H9 (cell line): ENCODE results near the gene MTA3. TPM values are rescaled to one million over a fixed set of nuclear protein-coding genes. Genes with fewer than 3 reads are reported as not detected.
A peak's percentile ranks its signal among the peaks of the same experiment; 100 is the strongest.

Source experiments
- DNase-seq: peaks from one replicate; pipeline ENCODE4 v3.0.0-alpha.2; 2017
- H2AFZ ChIP-seq: one replicate; pipeline ENCODE4 v1.6.1; 2013; ENCODE audit warnings: mild to moderate bottlenecking, low read length, control low read depth, moderate library complexity
- H2AK5ac ChIP-seq: 2 replicates; pipeline ENCODE4 v1.6.1; 2013; ENCODE audit warnings: low read length, control low read depth, mixed read lengths; ENCODE audit not compliant: insufficient read length
- H2BK120ac ChIP-seq: one replicate; pipeline ENCODE4 v1.6.1; 2013; ENCODE audit warnings: low read depth, mild to moderate bottlenecking, low read length, control low read depth, inconsistent platforms; ENCODE audit not compliant: poor library complexity, severe bottlenecking
- H2BK12ac ChIP-seq: 2 replicates; pipeline ENCODE4 v1.6.1; 2013; ENCODE audit warnings: low read length, control low read depth, mixed read lengths, low read depth; ENCODE audit not compliant: insufficient read length
- H2BK15ac ChIP-seq: 2 replicates; pipeline ENCODE4 v1.6.1; 2013; ENCODE audit warnings: low read depth, low read length, control low read depth
- H2BK20ac ChIP-seq: one replicate; pipeline ENCODE4 v1.6.1; 2013; ENCODE audit warnings: low read depth, mild to moderate bottlenecking, low read length, control low read depth, inconsistent platforms; ENCODE audit not compliant: poor library complexity, severe bottlenecking
- H2BK5ac ChIP-seq: 2 replicates; pipeline ENCODE4 v1.6.1; 2013; ENCODE audit warnings: low read length, control low read depth, mixed read lengths; ENCODE audit not compliant: insufficient read length
- H3K14ac ChIP-seq: 2 replicates; pipeline ENCODE4 v1.6.1; 2013; ENCODE audit warnings: low read length, control low read depth; ENCODE audit not compliant: insufficient read depth
- H3K18ac ChIP-seq: 2 replicates; pipeline ENCODE4 v1.6.1; 2013; ENCODE audit warnings: low read depth, mild to moderate bottlenecking, mixed read lengths, low read length, control low read depth; ENCODE audit not compliant: insufficient read length
- H3K23ac ChIP-seq: 2 replicates; pipeline ENCODE4 v1.6.1; 2013; ENCODE audit warnings: low read length, control low read depth, mixed read lengths, low read depth; ENCODE audit not compliant: insufficient read length
- H3K23me2 ChIP-seq: 2 replicates; pipeline ENCODE4 v1.6.1; 2013; ENCODE audit warnings: low read depth, mild to moderate bottlenecking, mixed read lengths, low read length, control low read depth; ENCODE audit not compliant: insufficient read length, poor library complexity, severe bottlenecking
- H3K27ac ChIP-seq: 2 replicates; pipeline ENCODE4 v1.5.1; 2013; ENCODE audit warnings: low read length, control low read depth, mixed read lengths, low read depth; ENCODE audit not compliant: insufficient read length
- H3K27me3 ChIP-seq: 2 replicates; pipeline ENCODE4 v1.6.1; 2013; ENCODE audit warnings: low read length, control low read depth, inconsistent platforms; ENCODE audit not compliant: insufficient read depth
- H3K4ac ChIP-seq: 2 replicates; pipeline ENCODE4 v1.6.1; 2013; ENCODE audit warnings: low read depth, mild to moderate bottlenecking, control low read depth, inconsistent platforms, low read length, moderate library complexity
- H3K4me1 ChIP-seq: 2 replicates; pipeline ENCODE4 v1.6.1; 2013; ENCODE audit warnings: low read length, control low read depth, inconsistent platforms; ENCODE audit not compliant: insufficient read depth
- H3K4me2 ChIP-seq: 2 replicates; pipeline ENCODE4 v1.6.1; 2013; ENCODE audit warnings: low read length, control low read depth, mixed read lengths; ENCODE audit not compliant: insufficient read length, insufficient read depth
- H3K56ac ChIP-seq: 2 replicates; pipeline ENCODE4 v1.6.1; 2013; ENCODE audit warnings: low read depth, mild to moderate bottlenecking, mixed read lengths, low read length, control low read depth; ENCODE audit not compliant: insufficient read length
- H3K79me1 ChIP-seq: 2 replicates; pipeline ENCODE4 v1.6.1; 2013; ENCODE audit warnings: low read depth, mild to moderate bottlenecking, moderate library complexity, low read length, control low read depth, inconsistent platforms; ENCODE audit not compliant: insufficient read depth, poor library complexity, severe bottlenecking
- H3K79me2 ChIP-seq: 2 replicates; pipeline ENCODE4 v1.6.1; 2013; ENCODE audit warnings: low read length, control low read depth, inconsistent platforms; ENCODE audit not compliant: insufficient read depth
- H3K9ac ChIP-seq: 2 replicates; pipeline ENCODE4 v1.6.1; 2013; ENCODE audit warnings: low read length, control low read depth, mixed read lengths; ENCODE audit not compliant: insufficient read length; ENCODE audit errors: extremely low read depth
- H3K9me3 ChIP-seq: one replicate; pipeline ENCODE4 v1.6.1; 2013; ENCODE audit warnings: low read depth, low read length, inconsistent platforms; ENCODE audit not compliant: control insufficient read depth
- H3T11ph ChIP-seq: one replicate; pipeline ENCODE4 v1.6.1; 2013; ENCODE audit warnings: mild to moderate bottlenecking, low read length, control low read depth, inconsistent platforms
- H4K20me1 ChIP-seq: one replicate; pipeline ENCODE4 v1.6.1; 2013; ENCODE audit not compliant: control insufficient read depth, insufficient read length, insufficient read depth
- H4K5ac ChIP-seq: 2 replicates; pipeline ENCODE4 v1.6.1; 2013; ENCODE audit warnings: low read depth, mild to moderate bottlenecking, mixed read lengths, low read length, control low read depth; ENCODE audit not compliant: insufficient read length
- H4K8ac ChIP-seq: replicated peaks from 2 replicates; pipeline ENCODE4 v1.6.1; 2013; ENCODE audit warnings: low read length, control low read depth, mixed read lengths, low read depth; ENCODE audit not compliant: insufficient read length
- H4K91ac ChIP-seq: 2 replicates; pipeline ENCODE4 v1.6.1; 2013; ENCODE audit warnings: low read depth, mild to moderate bottlenecking, moderate library complexity, mixed read lengths, low read length, control low read depth; ENCODE audit not compliant: insufficient read length
- H3K27ac Mint-ChIP-seq, 3 experiments: 2 replicates in 2 of 3; 3 replicates in 1 of 3; pipeline ENCODE4 v1.8.0; 2020 to 2021; ENCODE audit warnings: mixed read lengths in 3 of 3, mild to moderate bottlenecking in 1 of 3, moderate library complexity in 1 of 3
- H3K27me3 Mint-ChIP-seq: 2 replicates; pipeline ENCODE4 v1.8.0; 2021; ENCODE audit warnings: low read depth, mild to moderate bottlenecking, moderate library complexity, mixed read lengths
- H3K36me3 Mint-ChIP-seq, 3 experiments: 2 replicates in 2 of 3; 3 replicates in 1 of 3; pipeline ENCODE4 v1.8.0; 2020 to 2021; ENCODE audit warnings: low read depth in 3 of 3, mixed read lengths in 3 of 3; ENCODE audit not compliant: insufficient read depth in 1 of 3
- H3K4me1 Mint-ChIP-seq, 2 experiments: 2 replicates each; pipeline ENCODE4 v1.8.0; 2020; ENCODE audit warnings: mixed read lengths in 2 of 2
- H3K4me3 Mint-ChIP-seq, 2 experiments: 2 replicates in 1 of 2; 3 replicates in 1 of 2; pipeline ENCODE4 v1.8.0; 2020 to 2021; ENCODE audit warnings: mild to moderate bottlenecking in 2 of 2, mixed read lengths in 2 of 2, moderate library complexity in 1 of 2
- H3K9me3 Mint-ChIP-seq, 2 experiments: 2 replicates in 1 of 2; 3 replicates in 1 of 2; pipeline ENCODE4 v1.8.0; 2020; ENCODE audit warnings: mild to moderate bottlenecking in 2 of 2, mixed read lengths in 2 of 2, moderate library complexity in 1 of 2
- CTCF ChIP-seq: fragments of 200-600 bp; sonication (generic); conservative IDR thresholded peaks from 3 replicates; pipeline ENCODE4 v1.8.0; 2021; ENCODE audit warnings: antibody characterized with exemption, mild to moderate bottlenecking
- WGBS: extraction: QIAGEN DNeasy Blood & Tissue Kit; methylation state at CpG from one replicate; pipeline ENCODE4 v1.1.7; 2013; ENCODE audit warnings: missing lambda C conversion rate, low lambda C conversion rate, mixed read lengths; ENCODE audit not compliant: insufficient read length; ENCODE audit errors: extremely low coverage; 5-methylcytosine and 5-hydroxymethylcytosine counted together
- total RNA-seq: library from RNA; stranded (reverse); gene quantifications from 2 replicates; pipeline ENCODE4 v1.2.1, GENCODE V29; 2021

Gene MTA3
- total RNA-seq, 1 experiment from 2014 or later: 253 TPM

DNA sequence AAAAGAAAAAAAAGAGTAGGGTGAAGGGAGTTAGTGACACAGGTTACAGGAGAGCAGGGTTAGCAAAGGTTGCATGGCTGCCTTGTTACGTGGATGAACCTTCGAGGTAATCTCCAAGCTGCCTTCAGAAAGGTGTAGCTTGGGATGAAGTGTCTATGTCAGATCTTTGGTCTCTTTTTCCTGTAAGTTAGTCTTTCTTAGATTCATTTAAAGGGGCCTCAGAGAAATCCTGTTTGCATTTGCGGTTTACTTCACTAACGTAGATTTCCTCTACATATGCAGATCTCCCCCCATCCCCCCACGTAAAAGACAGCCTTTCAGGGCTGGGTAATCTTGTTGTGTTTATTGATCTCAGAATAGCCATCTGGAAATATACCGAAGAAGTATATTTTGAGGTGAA, 83.7 kb downstream of the MTA3 start:
- Histone ChIP-seq H3K79me2 (no peaks in the 10 kb centered on the region), H3T11ph (no peak overlapping the region), H3K27me3 (no peaks in the 10 kb centered on the region), H3K56ac (no peak overlapping the region), H2BK20ac (no peak overlapping the region), H4K5ac (no peak overlapping the region), H4K8ac (no peak overlapping the region), H3K18ac (no peak overlapping the region), H3K14ac (no peak overlapping the region), H4K91ac (no peak overlapping the region), H3K4ac (no peak overlapping the region), H4K20me1 (no peaks in the 10 kb centered on the region), H3K23me2 (no peaks in the 10 kb centered on the region), H2BK12ac (no peak overlapping the region), H2AFZ (no peak overlapping the region), H3K79me1 (peaks cover 4% of the 10 kb centered on the region), H3K9me3 (no peaks in the 10 kb centered on the region), H3K4me1 (no peaks in the 10 kb centered on the region), H3K9ac (no peak overlapping the region), H3K27ac (no peak overlapping the region), H2AK5ac (no peak overlapping the region), H2BK5ac (no peak overlapping the region), H2BK15ac (no peak overlapping the region), H2BK120ac (no peak overlapping the region), H3K23ac (no peak overlapping the region), H3K4me2 (peak overlapping the region; percentile 4)
- no peak for TF ChIP-seq CTCF
- WGBS: no CpG with 5 or more reads among the region's 6 CpGs
- Mint-ChIP-seq H3K36me3 (peaks cover 11 to 34% (median 34%) of the 10 kb centered on the region in 3 experiments), H3K27me3 (no peaks in the 10 kb centered on the region; the same call in 1 of the 2 replicates), H3K4me1 (peaks cover 29 to 49% of the 10 kb centered on the region in 2 experiments), H3K4me3 (peak overlapping the region in 1 of 2 experiments; percentile 61; a peak in 3 of 5 replicates), H3K27ac (peak overlapping the region; percentile 74 to 89 (median 83); a peak in 5 of 7 replicates), H3K9me3 (no peaks in the 10 kb centered on the region)
- no peak for DNase-seq
